Measurements from ENCODE around the gene FADS2.

DNA sequence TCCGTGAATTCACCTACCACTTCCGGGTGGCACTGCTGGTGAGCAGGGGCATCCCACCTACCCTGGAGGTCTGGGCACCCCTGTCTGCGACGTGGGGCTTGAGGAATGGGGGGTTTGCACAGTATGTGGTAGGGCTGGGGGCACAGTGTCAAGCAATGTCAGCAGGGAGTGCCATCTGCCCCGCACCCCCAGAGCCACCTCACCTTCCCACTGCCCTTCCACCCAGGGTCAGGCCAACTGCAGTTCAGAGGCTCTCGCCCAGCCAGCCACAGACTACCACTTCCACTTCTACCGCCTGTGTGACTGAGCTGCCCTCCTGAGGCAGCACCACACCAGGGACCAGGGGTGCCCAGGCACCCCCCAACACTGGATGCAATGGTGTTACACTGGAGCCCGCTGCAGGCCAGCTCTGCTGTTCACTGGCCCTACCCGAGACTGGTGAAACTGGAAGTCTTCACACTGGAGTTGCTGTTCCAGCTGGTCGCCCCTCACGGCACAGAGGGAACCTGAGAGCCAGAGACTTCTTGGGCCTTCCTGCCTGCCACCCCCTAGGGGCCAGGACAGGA is 42.2 kb upstream of the FADS2 start:
- TF ChIP-seq EZH2 (IDR thresholded peaks at IDR 0.05; ENCODE audit: insufficient read depth, poor library complexity, severe bottlenecking), result no peak
- no peak for TF ChIP-seq EZH2phosphoT487 (IDR thresholded peaks at IDR 0.05; ENCODE audit: insufficient read depth, low read depth)

All from GM23248 (cell line).